ENCODE measurements around the gene SLC26A9.

SLC26A9 gene

GRCh38 chr1:205965036-205965884 is 22.0 kb upstream of the SLC26A9 start:
- Histone ChIP-seq H3K9me3 (ENCODE audit: control insufficient read depth, insufficient read depth, low read length) (no peaks in the 10 kb centered on the region), H3K9ac (ENCODE audit: low read depth, low read length) (no peak overlapping the region), H3K36me3 (ENCODE audit: insufficient read depth, low read length) (no peaks in the 10 kb centered on the region), H3K4me1 (ENCODE audit: insufficient read depth, low read length) (no peaks in the 10 kb centered on the region; the same call in 1 of the 2 replicates)

DNA sequence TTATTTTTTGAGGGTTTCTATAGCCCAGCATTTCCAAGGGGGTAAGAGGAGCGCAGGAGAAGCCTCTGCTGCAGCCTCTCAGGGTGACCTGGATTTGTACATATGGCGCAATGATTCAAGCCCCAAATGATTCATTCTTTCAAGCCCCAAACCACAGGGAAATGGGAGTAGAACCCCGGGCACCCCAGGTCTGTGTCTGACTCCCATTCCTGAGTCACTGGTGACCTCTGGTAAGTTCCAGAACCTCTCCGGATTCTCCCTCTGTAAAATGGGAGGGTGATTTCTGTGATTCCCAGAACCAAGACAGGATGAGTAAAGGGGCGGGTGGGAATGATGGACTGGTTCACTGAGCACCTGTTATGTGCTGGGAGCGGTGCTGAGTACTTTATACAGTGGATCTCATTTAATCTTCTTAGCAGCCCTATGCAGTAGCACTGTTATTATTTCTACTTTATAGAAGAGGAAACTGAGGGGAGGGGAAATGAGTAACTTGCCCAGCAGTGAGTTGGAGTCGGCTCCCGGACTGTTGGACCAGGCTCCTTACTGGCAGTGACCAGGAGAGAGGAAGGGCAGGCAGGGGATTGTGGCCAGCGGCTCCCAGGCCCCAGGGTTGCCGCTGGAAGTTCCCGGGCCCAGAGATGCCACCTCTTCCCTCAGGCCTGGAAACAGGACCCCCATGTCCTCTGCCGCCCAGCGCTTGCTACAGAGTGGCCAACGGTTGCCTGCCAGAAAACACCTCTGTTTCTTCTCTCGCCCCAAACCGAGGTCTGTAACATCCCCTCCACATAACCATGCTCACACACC is 20.3 kb upstream of the SLC26A9 start:
- no peaks in the 10 kb centered on the region; the same call in 1 of the 2 replicates for H3K4me1 ChIP-seq (ENCODE audit: insufficient read depth, low read length)
- no peaks in the 10 kb centered on the region for H3K9me3 ChIP-seq (ENCODE audit: control insufficient read depth, insufficient read depth, low read length)
- H3K36me3 ChIP-seq (ENCODE audit: insufficient read depth, low read length): no peaks in the 10 kb centered on the region
- no peak overlapping the region for H3K9ac ChIP-seq (ENCODE audit: low read depth, low read length)

DNA sequence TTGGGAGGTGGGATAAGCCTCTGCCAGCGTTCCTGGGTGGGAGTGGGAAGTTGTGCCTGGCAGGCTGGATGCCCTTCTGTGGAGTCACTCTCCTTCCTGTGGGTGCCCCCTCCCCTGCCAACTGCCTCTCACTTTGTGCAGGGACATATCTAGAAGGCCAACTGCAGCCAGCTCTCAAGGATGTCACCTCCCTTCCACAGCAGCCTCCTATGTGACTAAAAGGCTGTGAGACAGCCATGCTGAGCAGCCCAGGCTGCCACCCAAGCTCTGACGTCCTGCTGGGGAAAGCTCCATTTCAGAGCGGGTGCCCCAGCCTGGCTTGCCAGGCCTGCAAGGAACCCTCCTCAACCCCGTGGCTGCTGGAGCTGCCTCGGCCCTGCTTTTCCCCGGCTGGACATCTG is 19.6 kb upstream of the SLC26A9 start:
- H3K9ac ChIP-seq (ENCODE audit: low read depth, low read length): no peak overlapping the region
- H3K9me3 ChIP-seq (ENCODE audit: control insufficient read depth, insufficient read depth, low read length): no peaks in the 10 kb centered on the region
- H3K4me1 ChIP-seq (ENCODE audit: insufficient read depth, low read length): no peaks in the 10 kb centered on the region; the same call in 1 of the 2 replicates
- H3K36me3 ChIP-seq (ENCODE audit: insufficient read depth, low read length): no peaks in the 10 kb centered on the region

- Histone ChIP-seq H3K9ac (ENCODE audit: low read depth, low read length) (no peak overlapping the region), H3K4me1 (ENCODE audit: insufficient read depth, low read length) (no peaks in the 10 kb centered on the region; the same call in 1 of the 2 replicates), H3K36me3 (ENCODE audit: insufficient read depth, low read length) (no peaks in the 10 kb centered on the region), H3K9me3 (ENCODE audit: control insufficient read depth, insufficient read depth, low read length) (no peaks in the 10 kb centered on the region)
Observed at GRCh38 chr1:205961991-205962820, 18.9 kb upstream of the SLC26A9 start.

DNA sequence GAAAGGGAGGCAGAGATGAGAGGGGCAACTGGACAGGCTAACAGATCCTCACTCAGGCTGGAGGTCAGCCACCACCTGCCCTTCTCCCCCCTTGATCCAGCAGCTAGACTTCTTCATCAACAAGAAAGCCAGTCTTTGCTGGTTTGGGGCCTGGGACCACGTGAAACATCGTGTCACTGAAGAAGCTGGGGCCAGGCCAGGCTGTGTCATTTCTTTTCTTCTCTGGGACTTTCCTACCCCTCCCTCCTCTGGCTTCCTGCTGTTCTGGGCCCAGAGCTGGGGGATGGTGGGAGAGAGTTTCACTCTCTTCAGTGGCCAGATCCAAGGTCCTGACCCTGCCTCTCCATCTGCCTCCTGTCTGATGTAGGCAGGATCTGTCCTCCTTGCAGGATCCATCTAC is 18.1 kb upstream of the SLC26A9 start:
- no peak overlapping the region for H3K9ac ChIP-seq (ENCODE audit: low read depth, low read length)
- no peaks in the 10 kb centered on the region for H3K36me3 ChIP-seq (ENCODE audit: insufficient read depth, low read length)

GRCh38 chr1:205959789-205960188 is 16.5 kb upstream of the SLC26A9 start:
- no peak overlapping the region for H3K9ac ChIP-seq (ENCODE audit: low read depth, low read length)
- peaks cover 2% of the 10 kb centered on the region for H3K4me1 ChIP-seq (ENCODE audit: insufficient read depth, low read length)
- no peaks in the 10 kb centered on the region for H3K36me3 ChIP-seq (ENCODE audit: insufficient read depth, low read length)
- H3K9me3 ChIP-seq (ENCODE audit: control insufficient read depth, insufficient read depth, low read length): no peaks in the 10 kb centered on the region

More for the DNA sequence above, 18.1 kb upstream of the SLC26A9 start:
- H3K9me3 ChIP-seq (ENCODE audit: control insufficient read depth, insufficient read depth, low read length): no peaks in the 10 kb centered on the region
- no peaks in the 10 kb centered on the region; the same call in 1 of the 2 replicates for H3K4me1 ChIP-seq (ENCODE audit: insufficient read depth, low read length)

- Histone ChIP-seq H3K9me3 (ENCODE audit: control insufficient read depth, insufficient read depth, low read length) (no peaks in the 10 kb centered on the region), H3K9ac (ENCODE audit: low read depth, low read length) (no peak overlapping the region), H3K36me3 (ENCODE audit: insufficient read depth, low read length) (no peaks in the 10 kb centered on the region), H3K4me1 (ENCODE audit: insufficient read depth, low read length) (peaks cover 11% of the 10 kb centered on the region)
Observed at GRCh38 chr1:205955499-205955898, 12.2 kb upstream of the SLC26A9 start.

DNA sequence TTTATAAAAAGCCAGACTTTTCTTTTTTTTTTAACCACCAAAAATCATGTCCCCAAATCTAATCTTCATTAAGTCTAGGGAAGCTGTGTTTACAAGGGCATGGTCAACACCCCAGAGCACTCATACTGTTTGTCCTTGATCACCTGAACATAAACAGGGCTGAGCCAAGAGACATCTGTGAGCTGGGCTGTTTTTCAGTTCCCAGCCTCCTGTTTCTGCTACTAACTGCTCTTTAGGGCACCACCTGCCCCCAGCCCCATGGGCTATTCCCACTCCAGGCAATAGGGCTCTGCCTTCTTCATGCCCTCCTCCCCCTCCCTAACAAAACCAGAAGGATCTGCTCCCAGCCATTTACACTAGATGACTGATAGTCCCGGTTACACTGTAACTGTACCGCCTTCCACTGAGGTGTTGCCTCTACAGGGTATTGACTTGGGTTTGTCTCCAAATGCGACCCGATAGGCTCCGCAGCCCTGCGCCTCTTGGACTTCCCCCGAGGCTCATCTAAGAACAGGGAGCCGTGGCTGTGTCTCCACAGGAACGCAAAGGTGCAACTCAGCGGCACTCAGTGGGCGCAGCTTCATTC is 11.7 kb upstream of the SLC26A9 start:
- no peak overlapping the region for H3K9ac ChIP-seq (ENCODE audit: low read depth, low read length)
- H3K4me1 ChIP-seq (ENCODE audit: insufficient read depth, low read length): peaks cover 11% of the 10 kb centered on the region
- no peaks in the 10 kb centered on the region for H3K9me3 ChIP-seq (ENCODE audit: control insufficient read depth, insufficient read depth, low read length)
- no peaks in the 10 kb centered on the region for H3K36me3 ChIP-seq (ENCODE audit: insufficient read depth, low read length)

DNA sequence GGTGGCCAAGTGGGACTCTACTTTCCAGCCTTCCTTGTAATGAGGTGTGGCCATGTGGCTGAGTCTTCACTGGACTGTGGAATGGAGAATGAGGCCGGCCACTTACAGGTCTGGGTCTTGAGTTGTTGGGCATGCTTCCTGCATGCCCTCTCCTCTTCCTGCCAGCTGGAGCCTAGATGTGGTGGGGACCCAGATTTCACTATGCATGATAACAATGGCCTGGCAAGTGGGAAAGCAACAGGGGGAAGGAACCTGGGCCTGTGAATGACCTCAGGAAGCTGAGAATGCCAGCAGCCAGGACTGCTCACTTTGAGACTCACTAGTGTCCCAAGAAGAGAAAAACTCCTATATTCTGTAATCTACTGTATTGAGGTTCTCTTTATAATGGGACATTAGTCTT is 8.5 kb upstream of the SLC26A9 start:
- H3K9me3 ChIP-seq (ENCODE audit: control insufficient read depth, insufficient read depth, low read length): no peaks in the 10 kb centered on the region
- no peaks in the 10 kb centered on the region for H3K36me3 ChIP-seq (ENCODE audit: insufficient read depth, low read length)
- no peak overlapping the region for H3K9ac ChIP-seq (ENCODE audit: low read depth, low read length)
- peaks cover 11% of the 10 kb centered on the region for H3K4me1 ChIP-seq (ENCODE audit: insufficient read depth, low read length)

- H3K36me3 ChIP-seq (ENCODE audit: insufficient read depth, low read length): no peaks in the 10 kb centered on the region
- peaks cover 11% of the 10 kb centered on the region for H3K4me1 ChIP-seq (ENCODE audit: insufficient read depth, low read length)
- no peak overlapping the region for H3K9ac ChIP-seq (ENCODE audit: low read depth, low read length)
- H3K9me3 ChIP-seq (ENCODE audit: control insufficient read depth, insufficient read depth, low read length): no peaks in the 10 kb centered on the region
Observed at GRCh38 chr1:205950826-205951549, 7.7 kb upstream of the SLC26A9 start.

- no peak overlapping the region for H3K9ac ChIP-seq (ENCODE audit: low read depth, low read length)
- peaks cover 11% of the 10 kb centered on the region for H3K4me1 ChIP-seq (ENCODE audit: insufficient read depth, low read length)
- H3K36me3 ChIP-seq (ENCODE audit: insufficient read depth, low read length): no peaks in the 10 kb centered on the region
- no peaks in the 10 kb centered on the region for H3K9me3 ChIP-seq (ENCODE audit: control insufficient read depth, insufficient read depth, low read length)
Observed at GRCh38 chr1:205950280-205950679, 7.0 kb upstream of the SLC26A9 start.

DNA sequence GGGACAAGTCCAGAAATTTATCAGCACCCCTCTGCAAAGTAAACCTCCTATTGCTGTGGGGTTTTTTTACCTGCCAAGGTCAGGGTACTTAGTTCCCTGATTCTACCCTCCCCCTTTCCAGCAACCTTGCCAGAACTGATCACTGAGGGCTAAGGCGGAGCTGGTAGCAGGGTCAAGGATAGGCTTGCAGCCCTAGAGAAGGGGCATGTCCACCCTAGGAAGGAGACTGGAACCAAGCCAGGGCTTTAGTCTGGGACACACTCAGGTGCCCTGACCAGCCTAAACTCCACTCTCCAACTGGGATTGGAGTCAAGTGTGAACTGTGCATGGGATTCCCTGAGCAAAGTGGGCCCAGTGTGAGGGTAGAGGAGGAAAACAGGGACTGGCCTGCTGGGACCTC is 6.5 kb upstream of the SLC26A9 start:
- Histone ChIP-seq H3K4me1 (ENCODE audit: insufficient read depth, low read length) (peaks cover 9% of the 10 kb centered on the region), H3K9ac (ENCODE audit: low read depth, low read length) (no peak overlapping the region), H3K36me3 (ENCODE audit: insufficient read depth, low read length) (no peaks in the 10 kb centered on the region), H3K9me3 (ENCODE audit: control insufficient read depth, insufficient read depth, low read length) (no peaks in the 10 kb centered on the region)

DNA sequence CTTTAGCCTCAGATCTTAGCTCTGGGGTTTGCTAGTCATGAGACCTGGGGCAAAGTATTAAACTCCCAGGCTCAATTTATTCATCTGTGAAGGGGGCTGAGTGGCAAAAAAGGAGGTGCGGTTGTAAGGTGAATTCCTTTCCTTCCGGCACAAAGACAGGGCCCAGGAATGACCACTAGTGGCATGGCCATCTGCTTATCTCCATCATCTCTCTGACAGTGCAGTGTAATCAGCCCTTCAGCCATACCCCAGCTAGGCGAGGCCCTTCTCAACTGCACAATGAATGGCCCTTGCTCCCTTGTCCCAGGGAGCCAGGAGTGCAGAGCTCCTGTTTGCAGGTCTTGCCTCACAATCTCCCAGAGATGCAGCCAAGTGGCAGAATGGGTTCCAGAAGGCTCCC is 5.6 kb upstream of the SLC26A9 start:
- H3K9ac ChIP-seq (ENCODE audit: low read depth, low read length): no peak overlapping the region
- H3K9me3 ChIP-seq (ENCODE audit: control insufficient read depth, insufficient read depth, low read length): no peaks in the 10 kb centered on the region
- no peaks in the 10 kb centered on the region for H3K36me3 ChIP-seq (ENCODE audit: insufficient read depth, low read length)
- peaks cover 7% of the 10 kb centered on the region for H3K4me1 ChIP-seq (ENCODE audit: insufficient read depth, low read length)
